ENCODE data around the gene SMIM38. TPM values are rescaled to one million over a fixed set of nuclear protein-coding genes. Genes with fewer than 3 reads are reported as not detected.

Gene SMIM38
- total RNA-seq, 5 donors from 2014 or later (not counting 1 experiment from before 2014, with no cell fraction given), result 0.12 to 1.7 (median 0.92) TPM

GRCh38 chr11:69160296-69161116 lies 4.8 kb downstream of the SMIM38 start:
- Histone ChIP-seq H3K4me1 (ENCODE audit: control insufficient read depth in 1 of 2, extremely low read depth in 1 of 2, insufficient read depth in 2 of 2, low read length in 2 of 2) (peaks cover 0 to 6% of the 10 kb centered on the region in 2 experiments), H3K36me3 (ENCODE audit: control insufficient read depth in 2 of 2, extremely low read depth in 1 of 2, insufficient read depth in 1 of 2, low read length in 1 of 2) (no peaks in the 10 kb centered on the region), H3K27me3 (replicated peaks in 1 of 2; ENCODE audit: control insufficient read depth in 2 of 2, extremely low read depth in 1 of 2, insufficient read depth in 2 of 2, low read length in 1 of 2) (peaks cover 0 to 39% of the 10 kb centered on the region in 2 experiments), H3K27ac (ENCODE audit: low read length) (no peak overlapping the region), H3K4me3 (ENCODE audit: control insufficient read depth in 1 of 2, extremely low read depth in 1 of 2, low read length in 1 of 2) (no peak overlapping the region), H3K9me3 (no peaks in the 10 kb centered on the region)
- no peak for DNase-seq
- Mint-ChIP-seq H3K27me3 (peaks cover 0 to 4% of the 10 kb centered on the region in 2 donors), H3K4me3 (no peak overlapping the region), H3K9me3 (peaks cover 6 to 15% (median 8%) of the 10 kb centered on the region in 3 donors), H3K36me3 (peaks cover 2% of the 10 kb centered on the region), H3K4me1 (peaks cover 0 to 3% (median 2%) of the 10 kb centered on the region in 3 donors), H3K27ac (no peak overlapping the region)
- ChIA-PET POLR2A (no interaction called here), CTCF (no interaction called here)
- 80% methylated on average over 8 of the region's 15 CpGs for WGBS (ENCODE audit: insufficient coverage)
- no peak for ATAC-seq (replicated peaks in 1 of 4)

GRCh38 chr11:69161117-69161407 lies 5.3 kb downstream of the SMIM38 start:
- H3K27me3 Mint-ChIP-seq, result peaks cover 0 to 4% of the 10 kb centered on the region in 2 donors
- peaks cover 2% of the 10 kb centered on the region for H3K36me3 Mint-ChIP-seq
- CTCF ChIA-PET, result no interaction called here
- Histone ChIP-seq H3K4me1 (ENCODE audit: control insufficient read depth in 1 of 2, extremely low read depth in 1 of 2, insufficient read depth in 2 of 2, low read length in 2 of 2) (peaks cover 0 to 6% of the 10 kb centered on the region in 2 experiments), H3K27ac (ENCODE audit: low read length) (no peak overlapping the region), H3K4me3 (ENCODE audit: control insufficient read depth in 1 of 2, extremely low read depth in 1 of 2, low read length in 1 of 2) (no peak overlapping the region), H3K27me3 (replicated peaks in 1 of 2; ENCODE audit: control insufficient read depth in 2 of 2, extremely low read depth in 1 of 2, insufficient read depth in 2 of 2, low read length in 1 of 2) (peaks cover 0 to 36% of the 10 kb centered on the region in 2 experiments), H3K36me3 (ENCODE audit: control insufficient read depth in 2 of 2, extremely low read depth in 1 of 2, insufficient read depth in 1 of 2, low read length in 1 of 2) (no peaks in the 10 kb centered on the region), H3K9me3 (no peaks in the 10 kb centered on the region)
- H3K4me3 Mint-ChIP-seq, result no peak overlapping the region
- no peak for DNase-seq
- no peak overlapping the region for H3K27ac Mint-ChIP-seq
- peaks cover 6 to 15% (median 8%) of the 10 kb centered on the region in 3 donors for H3K9me3 Mint-ChIP-seq
- H3K4me1 Mint-ChIP-seq, result peaks cover 0 to 3% (median 2%) of the 10 kb centered on the region in 3 donors
- POLR2A ChIA-PET, result no interaction called here
- WGBS (ENCODE audit: insufficient coverage), result 67% methylated on average over 5 of the region's 5 CpGs
- no peak for ATAC-seq (replicated peaks in 1 of 4)

- Histone ChIP-seq H3K27me3 (replicated peaks in 1 of 2; ENCODE audit: control insufficient read depth in 2 of 2, extremely low read depth in 1 of 2, insufficient read depth in 2 of 2, low read length in 1 of 2) (peaks cover 0 to 37% of the 10 kb centered on the region in 2 experiments), H3K4me3 (ENCODE audit: control insufficient read depth in 1 of 2, extremely low read depth in 1 of 2, low read length in 1 of 2) (no peak overlapping the region), H3K9me3 (no peaks in the 10 kb centered on the region), H3K4me1 (ENCODE audit: control insufficient read depth in 1 of 2, extremely low read depth in 1 of 2, insufficient read depth in 2 of 2, low read length in 2 of 2) (peaks cover 0 to 9% of the 10 kb centered on the region in 2 experiments), H3K27ac (ENCODE audit: low read length) (no peak overlapping the region), H3K36me3 (ENCODE audit: control insufficient read depth in 2 of 2, extremely low read depth in 1 of 2, insufficient read depth in 1 of 2, low read length in 1 of 2) (no peaks in the 10 kb centered on the region)
- H3K27ac Mint-ChIP-seq, result no peak overlapping the region
- peaks cover 6 to 15% (median 8%) of the 10 kb centered on the region in 3 donors for H3K9me3 Mint-ChIP-seq
- no peak for DNase-seq
- H3K4me3 Mint-ChIP-seq, result no peak overlapping the region
- ATAC-seq (replicated peaks in 1 of 4), result no peak
- ChIA-PET POLR2A (no interaction called here), CTCF (interaction anchor here in 1 of 2 donors (0.6 kb wide), 1 partner anchor 12 kb away, joined by 3 read pairs; no protein-coding TSS in a partner anchor)
- H3K36me3 Mint-ChIP-seq, result peaks cover 2% of the 10 kb centered on the region
- peaks cover 2 to 3% of the 10 kb centered on the region in 2 donors for H3K27me3 Mint-ChIP-seq
- peaks cover 0 to 4% (median 2%) of the 10 kb centered on the region in 3 donors for H3K4me1 Mint-ChIP-seq
Measured at GRCh38 chr11:69162505-69162904, 6.8 kb downstream of the SMIM38 start.

- ATAC-seq (replicated peaks in 1 of 4), result no peak
- Histone ChIP-seq H3K36me3 (ENCODE audit: control insufficient read depth in 2 of 2, extremely low read depth in 1 of 2, insufficient read depth in 1 of 2, low read length in 1 of 2) (no peaks in the 10 kb centered on the region), H3K9me3 (no peaks in the 10 kb centered on the region), H3K4me1 (ENCODE audit: control insufficient read depth in 1 of 2, extremely low read depth in 1 of 2, insufficient read depth in 2 of 2, low read length in 2 of 2) (peaks cover 0 to 7% of the 10 kb centered on the region in 2 experiments), H3K27me3 (replicated peaks in 1 of 2; ENCODE audit: control insufficient read depth in 2 of 2, extremely low read depth in 1 of 2, insufficient read depth in 2 of 2, low read length in 1 of 2) (peaks cover 0 to 28% of the 10 kb centered on the region in 2 experiments), H3K27ac (ENCODE audit: low read length) (no peak overlapping the region), H3K4me3 (ENCODE audit: control insufficient read depth in 1 of 2, extremely low read depth in 1 of 2, low read length in 1 of 2) (no peak overlapping the region)
- Mint-ChIP-seq H3K9me3 (peaks cover 6 to 15% (median 8%) of the 10 kb centered on the region in 3 donors), H3K27me3 (peaks cover 5 to 7% of the 10 kb centered on the region in 2 donors), H3K4me3 (no peak overlapping the region), H3K36me3 (peaks cover 2% of the 10 kb centered on the region), H3K27ac (no peak overlapping the region), H3K4me1 (peaks cover 0 to 4% (median 2%) of the 10 kb centered on the region in 3 donors)
- CTCF ChIA-PET, result no interaction called here
- DNase-seq, result no peak
- WGBS (ENCODE audit: insufficient coverage), result 100% methylated on average over 1 of the region's 1 CpG
- POLR2A ChIA-PET, result no interaction called here
Measured at GRCh38 chr11:69163842-69164241, 8.1 kb downstream of the SMIM38 start.

- Mint-ChIP-seq H3K27me3 (peaks cover 5 to 7% of the 10 kb centered on the region in 2 donors), H3K4me1 (peaks cover 0 to 4% (median 2%) of the 10 kb centered on the region in 3 donors), H3K4me3 (no peak overlapping the region), H3K27ac (no peak overlapping the region), H3K36me3 (peaks cover 2% of the 10 kb centered on the region), H3K9me3 (peaks cover 6 to 15% (median 8%) of the 10 kb centered on the region in 3 donors)
- H3K4me3 ChIP-seq (ENCODE audit: control insufficient read depth in 1 of 2, extremely low read depth in 1 of 2, low read length in 1 of 2), result no peak overlapping the region
- CTCF ChIA-PET, result no interaction called here
- no peaks in the 10 kb centered on the region for H3K9me3 ChIP-seq
- H3K27ac ChIP-seq (ENCODE audit: low read length), result no peak overlapping the region
- ATAC-seq (replicated peaks in 1 of 4), result no peak
- peaks cover 0 to 24% of the 10 kb centered on the region in 2 experiments for H3K27me3 ChIP-seq (replicated peaks in 1 of 2; ENCODE audit: control insufficient read depth in 2 of 2, extremely low read depth in 1 of 2, insufficient read depth in 2 of 2, low read length in 1 of 2)
- H3K4me1 ChIP-seq (ENCODE audit: control insufficient read depth in 1 of 2, extremely low read depth in 1 of 2, insufficient read depth in 2 of 2, low read length in 2 of 2), result peaks cover 0 to 7% of the 10 kb centered on the region in 2 experiments
- WGBS (ENCODE audit: insufficient coverage), result 72% methylated on average over 6 of the region's 10 CpGs
- POLR2A ChIA-PET, result no interaction called here
- no peak for DNase-seq
- no peaks in the 10 kb centered on the region for H3K36me3 ChIP-seq (ENCODE audit: control insufficient read depth in 2 of 2, extremely low read depth in 1 of 2, insufficient read depth in 1 of 2, low read length in 1 of 2)
Measured at GRCh38 chr11:69164824-69165223, 9.1 kb downstream of the SMIM38 start.

- Mint-ChIP-seq H3K27ac (no peak overlapping the region), H3K9me3 (peaks cover 6 to 15% (median 8%) of the 10 kb centered on the region in 3 donors), H3K4me1 (peaks cover 0 to 4% (median 2%) of the 10 kb centered on the region in 3 donors), H3K4me3 (no peak overlapping the region), H3K27me3 (peaks cover 5 to 7% of the 10 kb centered on the region in 2 donors), H3K36me3 (peaks cover 2% of the 10 kb centered on the region)
- peaks cover 0 to 7% of the 10 kb centered on the region in 2 experiments for H3K4me1 ChIP-seq (ENCODE audit: control insufficient read depth in 1 of 2, extremely low read depth in 1 of 2, insufficient read depth in 2 of 2, low read length in 2 of 2)
- DNase-seq (no peak), ATAC-seq (replicated peaks in 1 of 4) (no peak)
- no peaks in the 10 kb centered on the region for H3K36me3 ChIP-seq (ENCODE audit: control insufficient read depth in 2 of 2, extremely low read depth in 1 of 2, insufficient read depth in 1 of 2, low read length in 1 of 2)
- no peak overlapping the region for H3K27ac ChIP-seq (ENCODE audit: low read length)
- no peak overlapping the region for H3K4me3 ChIP-seq (ENCODE audit: control insufficient read depth in 1 of 2, extremely low read depth in 1 of 2, low read length in 1 of 2)
- H3K27me3 ChIP-seq (replicated peaks in 1 of 2; ENCODE audit: control insufficient read depth in 2 of 2, extremely low read depth in 1 of 2, insufficient read depth in 2 of 2, low read length in 1 of 2), result peaks cover 0 to 24% of the 10 kb centered on the region in 2 experiments
- ChIA-PET CTCF (no interaction called here), POLR2A (no interaction called here)
- no CpG with 5 or more reads among the region's 2 CpGs for WGBS (ENCODE audit: insufficient coverage)
- H3K9me3 ChIP-seq, result no peaks in the 10 kb centered on the region
Measured at GRCh38 chr11:69165775-69166174, 10.0 kb downstream of the SMIM38 start.

Measured in T-cell (primary cell).